GM12878 (cell line): ENCODE results near the gene PRX. TPM values are rescaled to one million over a fixed set of nuclear protein-coding genes. Genes with fewer than 3 reads are reported as not detected.

Experiments used
- ATAC-seq: fragments of 200-7000 bp; cut with Tn5 transposase; 3 replicates; pipeline ENCODE4 v1.9.1; 2020; ENCODE audit warnings: mild to moderate bottlenecking, moderate library complexity
- BruUV-seq: library from RNA; stranded (reverse); fragments of 400-500 nt; replicated peaks from 2 replicates; lab custom pipeline; 2021; lab: Mats Ljungman, UMichigan
- CTCF ChIA-PET: fragments of 300-600 bp; sonication (Branson Sonifier 250); formaldehyde crosslinking; extraction: SDS; loops from one replicate; lab custom pipeline; 2021; ENCODE audit warnings: inconsistent platforms; lab: Yijun Ruan, JAX
- POLR2A ChIA-PET: fragments of 350-600 bp; formaldehyde crosslinking; extraction: SDS; loops from one replicate; lab custom pipeline; 2021; ENCODE audit warnings: inconsistent platforms; lab: Charles Lee
- RAD21 ChIA-PET: fragments of 300-600 bp; sonication (Branson Sonifier 250); formaldehyde crosslinking; loops from one replicate; lab custom pipeline; 2023; ENCODE audit warnings: antibody characterized with exemption; ENCODE audit not compliant: unreplicated experiment; lab: Charles Lee
- SMC1A ChIA-PET: fragments of 300-600 bp; sonication (Branson Sonifier 250); formaldehyde crosslinking; loops from one replicate; lab custom pipeline; 2023; ENCODE audit not compliant: unreplicated experiment, uncharacterized antibody; lab: Charles Lee
- DNase-seq: peaks from one replicate; pipeline ENCODE4 v3.0.0-alpha.2; 2011; ENCODE audit warnings: low read depth, low spot score
- FAIRE-seq: peaks from 3 replicates; lab custom pipeline; 2011; peaks lifted over from hg19 to GRCh38; lab: Jason Lieb, UNC
- H2AFZ ChIP-seq: 2 replicates; pipeline ENCODE4 v1.6.0; 2011; ENCODE audit warnings: low read depth, low read length, control low read depth; ENCODE audit not compliant: control insufficient read depth
- H3K27ac ChIP-seq: 2 replicates; pipeline ENCODE4 v1.5.1; 2011; ENCODE audit warnings: control low read depth; ENCODE audit not compliant: control insufficient read depth, insufficient read depth
- H3K27me3 ChIP-seq, 2 experiments: replicated peaks in 1 of 2; 2 replicates each; pipeline versions ENCODE4 v1.6.0 to v1.6.1; 2011; ENCODE audit warnings: low read length in 1 of 2; ENCODE audit not compliant: control insufficient read depth in 2 of 2, insufficient read depth in 2 of 2
- H3K36me3 ChIP-seq, 2 experiments: 2 replicates each; pipeline ENCODE4 v1.5.1; 2011; ENCODE audit warnings: low read length in 1 of 2; ENCODE audit not compliant: control insufficient read depth in 2 of 2, insufficient read depth in 2 of 2
- H3K4me1 ChIP-seq: 2 replicates; pipeline ENCODE4 v1.6.1; 2011; ENCODE audit warnings: mild to moderate bottlenecking, low read length, moderate library complexity, mixed read lengths; ENCODE audit not compliant: control insufficient read depth, insufficient read depth
- H3K4me2 ChIP-seq: 2 replicates; pipeline ENCODE4 v1.6.0; 2011; ENCODE audit warnings: control low read depth; ENCODE audit not compliant: control insufficient read depth, insufficient read depth
- H3K4me3 ChIP-seq: fragments of 200-600 bp; sonication (generic); 2 replicates; pipeline ENCODE4 v1.5.1; 2016
- H3K79me2 ChIP-seq: 2 replicates; pipeline ENCODE4 v1.6.0; 2011; ENCODE audit warnings: low read length; ENCODE audit not compliant: control insufficient read depth, insufficient read depth
- H3K9ac ChIP-seq: 2 replicates; pipeline ENCODE4 v1.8.0; 2011; ENCODE audit warnings: low read length, control low read depth, mixed read lengths; ENCODE audit not compliant: control insufficient read depth, insufficient read depth
- H3K9me3 ChIP-seq: replicated peaks from 3 replicates; pipeline ENCODE4 v1.5.1; 2011; ENCODE audit warnings: mild to moderate bottlenecking, low read length; ENCODE audit not compliant: control insufficient read depth, insufficient read depth
- H4K20me1 ChIP-seq: 2 replicates; pipeline ENCODE4 v1.6.0; 2011; ENCODE audit not compliant: control insufficient read depth, insufficient read depth
- BCL11A ChIP-seq: IDR thresholded peaks from 2 replicates; pipeline ENCODE4 v1.6.1; 2011; ENCODE audit warnings: low read depth, low read length
- EED ChIP-seq: sonication (generic); IDR thresholded peaks from 2 replicates; pipeline ENCODE4 v1.6.1; 2016; ENCODE audit warnings: antibody characterized with exemption, low read depth
- HDAC2 ChIP-seq: fragments of 200-600 bp; sonication (generic); IDR thresholded peaks from 2 replicates; pipeline ENCODE4 v1.6.1; 2017
- MXI1 ChIP-seq: fragments of 150-350 bp; IDR thresholded peaks from 2 replicates; pipeline ENCODE4 v1.6.1; 2011; ENCODE audit warnings: low read depth, mild to moderate bottlenecking, inconsistent platforms, low read length, improper control_type of control experiment
- NR2F1 ChIP-seq: fragments of 450-650 bp; conservative IDR thresholded peaks from 2 replicates; pipeline ENCODE4 v1.6.1; 2017; ENCODE audit warnings: mild to moderate bottlenecking
- RUNX3 ChIP-seq: IDR thresholded peaks from 2 replicates; pipeline ENCODE4 v1.6.1; 2012; ENCODE audit warnings: low read length, inconsistent platforms
- STAT3 ChIP-seq: IDR thresholded peaks from 2 replicates; pipeline ENCODE4 v1.6.1; 2011; ENCODE audit warnings: low read depth, low read length, improper control_type of control experiment
- WGBS: methylation state at CpG from one replicate; pipeline ENCODE4 v1.1.6; 2016; ENCODE audit warnings: low lambda C conversion rate; ENCODE audit not compliant: insufficient replicate concordance, insufficient coverage; ENCODE audit errors: missing lambda C conversion rate; 5-methylcytosine and 5-hydroxymethylcytosine counted together
- in situ Hi-C: fragments of 300-500 bp; cut with MboI; formaldehyde crosslinking; loops from 9 replicates; pipeline ENCODE4 v1.14.3; 2018; ENCODE audit warnings: mixed read lengths
- intact Hi-C: fragments of 100-400 bp; cut with micrococcal nuclease; formaldehyde crosslinking; loops from one replicate; pipeline ENCODE4 v1.14.2; 2022; ENCODE audit not compliant: unreplicated experiment
- polyA plus RNA-seq, 11 experiments: library from polyadenylated mRNA; depleted of rRNA in 4 of 11; unstranded in 6 of 11; stranded (reverse) in 5 of 11; fragments of >200 nt; fragmentation: Nextera tagmentation in 4 of 11; fragmentation: Illumina TruSeq in 1 of 11; extraction: Ambion mirVana in 4 of 11; extraction: Trizol in 1 of 11; gene quantifications; 1 replicate in 1 of 11; 2 replicates in 10 of 11; pipeline versions ENCODE4 v1.2.1 to v1.2.3, GENCODE V29; 2011 to 2016; ENCODE audit warnings: inconsistent platforms in 2 of 11, missing spikeins in 2 of 11, low read depth in 1 of 11
- total RNA-seq, 4 experiments: library from RNA; depleted of rRNA in 3 of 4; stranded (reverse); fragments of >200 nt in 3 of 4; fragmentation: Illumina TruSeq in 1 of 4; extraction: Trizol in 1 of 4; gene quantifications; 2 replicates each; pipeline versions ENCODE4 v1.2.1 to v1.2.3, GENCODE V29; 2013 to 2021
- TF ChIP-seq, protein P1 (sequence below): IDR thresholded peaks from 2 replicates; pipeline ENCODE4 v1.6.1; 2012; ENCODE audit warnings: low read depth, low read length, improper control_type of control experiment
- TF ChIP-seq, protein P2 (sequence below): IDR thresholded peaks from 2 replicates; pipeline ENCODE4 v1.6.1; 2012; ENCODE audit warnings: mild to moderate bottlenecking, low read depth, low read length
- TF ChIP-seq, protein P3 (sequence below): fragments of 450-650 bp; formaldehyde crosslinking; IDR thresholded peaks from 2 replicates; pipeline ENCODE4 v1.4.0; 2020; ENCODE audit warnings: mild to moderate bottlenecking, moderate library complexity
- TF ChIP-seq, protein P4 (sequence below): IDR thresholded peaks from 2 replicates; pipeline ENCODE4 v1.6.1; 2011; ENCODE audit warnings: low read depth, low read length, improper control_type of control experiment, borderline replicate concordance
- TF ChIP-seq, protein P5 (sequence below): fragments of 450-650 bp; IDR thresholded peaks from 2 replicates; pipeline ENCODE4 v1.6.1; 2017; ENCODE audit warnings: mild to moderate bottlenecking

Gene PRX
- total and polyA plus RNA-seq, 10 of the 15 experiments (the other 5 are each of a cell fraction or from before 2014, with no cell fraction given) = 0.02 to 1.4 (median 0.54) TPM; not detected in 1

DNA sequence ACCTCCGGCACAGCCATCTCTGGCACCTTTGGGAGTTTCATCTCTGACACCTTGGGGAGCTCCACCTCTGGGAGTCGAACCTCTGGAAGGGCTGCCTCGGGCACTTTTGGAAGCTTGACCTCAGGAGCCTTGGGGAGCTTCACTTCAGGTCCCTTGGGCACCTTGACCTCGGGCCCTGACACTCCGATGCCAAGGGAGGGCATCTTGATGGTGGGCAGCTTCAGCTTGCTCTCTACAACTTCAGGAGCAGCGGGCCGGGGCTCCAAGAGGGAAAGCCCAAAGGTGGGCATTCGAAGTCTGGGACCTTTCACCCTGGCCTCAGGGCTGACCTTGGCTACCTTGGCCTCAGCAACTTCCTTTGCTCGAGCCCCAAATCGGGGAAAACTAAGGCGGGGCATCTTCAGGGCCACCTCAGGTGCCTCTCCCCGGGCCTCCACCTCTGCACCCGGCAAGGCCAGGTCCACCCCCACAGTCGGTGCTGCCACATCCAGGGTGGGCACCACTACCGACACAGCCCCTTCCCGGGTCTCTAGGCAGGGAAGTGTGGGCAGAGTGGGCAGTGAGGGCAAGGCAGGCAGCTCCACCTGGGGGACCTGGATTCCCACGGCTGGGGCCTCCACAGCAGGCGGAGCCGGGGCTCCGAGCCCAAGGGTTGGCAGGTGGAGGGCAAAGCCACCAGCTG, 16.2 kb downstream of the PRX start (continued):
- no peak for TF ChIP-seq NR2F1
- no peak for TF ChIP-seq MXI1
- TF ChIP-seq EED = no peak
- TF ChIP-seq RUNX3 = no peak
- TF ChIP-seq, protein P1, sequence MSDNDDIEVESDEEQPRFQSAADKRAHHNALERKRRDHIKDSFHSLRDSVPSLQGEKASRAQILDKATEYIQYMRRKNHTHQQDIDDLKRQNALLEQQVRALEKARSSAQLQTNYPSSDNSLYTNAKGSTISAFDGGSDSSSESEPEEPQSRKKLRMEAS = no peak

DNA sequence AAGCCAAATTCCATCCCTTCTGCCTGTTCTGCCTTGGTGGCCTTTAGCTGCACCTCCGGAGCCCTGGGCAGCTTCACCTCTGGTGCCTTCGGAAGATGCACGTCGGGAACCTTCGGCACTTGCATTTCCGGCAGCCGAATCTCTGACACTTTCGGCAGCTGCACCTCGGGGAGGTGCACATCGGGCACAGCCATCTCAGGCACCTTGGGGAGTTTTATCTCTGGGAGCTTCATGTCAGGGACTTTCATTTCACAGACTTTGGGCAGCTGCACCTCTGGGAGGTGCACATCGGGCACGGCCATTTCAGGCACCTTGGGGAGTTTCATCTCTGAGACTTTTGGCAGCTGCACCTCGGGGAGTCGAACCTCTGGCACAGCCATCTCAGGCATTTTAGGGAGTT, 17.2 kb downstream of the PRX start:
- no peak for ATAC-seq
- TF ChIP-seq, protein P2, sequence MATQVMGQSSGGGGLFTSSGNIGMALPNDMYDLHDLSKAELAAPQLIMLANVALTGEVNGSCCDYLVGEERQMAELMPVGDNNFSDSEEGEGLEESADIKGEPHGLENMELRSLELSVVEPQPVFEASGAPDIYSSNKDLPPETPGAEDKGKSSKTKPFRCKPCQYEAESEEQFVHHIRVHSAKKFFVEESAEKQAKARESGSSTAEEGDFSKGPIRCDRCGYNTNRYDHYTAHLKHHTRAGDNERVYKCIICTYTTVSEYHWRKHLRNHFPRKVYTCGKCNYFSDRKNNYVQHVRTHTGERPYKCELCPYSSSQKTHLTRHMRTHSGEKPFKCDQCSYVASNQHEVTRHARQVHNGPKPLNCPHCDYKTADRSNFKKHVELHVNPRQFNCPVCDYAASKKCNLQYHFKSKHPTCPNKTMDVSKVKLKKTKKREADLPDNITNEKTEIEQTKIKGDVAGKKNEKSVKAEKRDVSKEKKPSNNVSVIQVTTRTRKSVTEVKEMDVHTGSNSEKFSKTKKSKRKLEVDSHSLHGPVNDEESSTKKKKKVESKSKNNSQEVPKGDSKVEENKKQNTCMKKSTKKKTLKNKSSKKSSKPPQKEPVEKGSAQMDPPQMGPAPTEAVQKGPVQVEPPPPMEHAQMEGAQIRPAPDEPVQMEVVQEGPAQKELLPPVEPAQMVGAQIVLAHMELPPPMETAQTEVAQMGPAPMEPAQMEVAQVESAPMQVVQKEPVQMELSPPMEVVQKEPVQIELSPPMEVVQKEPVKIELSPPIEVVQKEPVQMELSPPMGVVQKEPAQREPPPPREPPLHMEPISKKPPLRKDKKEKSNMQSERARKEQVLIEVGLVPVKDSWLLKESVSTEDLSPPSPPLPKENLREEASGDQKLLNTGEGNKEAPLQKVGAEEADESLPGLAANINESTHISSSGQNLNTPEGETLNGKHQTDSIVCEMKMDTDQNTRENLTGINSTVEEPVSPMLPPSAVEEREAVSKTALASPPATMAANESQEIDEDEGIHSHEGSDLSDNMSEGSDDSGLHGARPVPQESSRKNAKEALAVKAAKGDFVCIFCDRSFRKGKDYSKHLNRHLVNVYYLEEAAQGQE = no peak
- TF ChIP-seq, protein P3, sequence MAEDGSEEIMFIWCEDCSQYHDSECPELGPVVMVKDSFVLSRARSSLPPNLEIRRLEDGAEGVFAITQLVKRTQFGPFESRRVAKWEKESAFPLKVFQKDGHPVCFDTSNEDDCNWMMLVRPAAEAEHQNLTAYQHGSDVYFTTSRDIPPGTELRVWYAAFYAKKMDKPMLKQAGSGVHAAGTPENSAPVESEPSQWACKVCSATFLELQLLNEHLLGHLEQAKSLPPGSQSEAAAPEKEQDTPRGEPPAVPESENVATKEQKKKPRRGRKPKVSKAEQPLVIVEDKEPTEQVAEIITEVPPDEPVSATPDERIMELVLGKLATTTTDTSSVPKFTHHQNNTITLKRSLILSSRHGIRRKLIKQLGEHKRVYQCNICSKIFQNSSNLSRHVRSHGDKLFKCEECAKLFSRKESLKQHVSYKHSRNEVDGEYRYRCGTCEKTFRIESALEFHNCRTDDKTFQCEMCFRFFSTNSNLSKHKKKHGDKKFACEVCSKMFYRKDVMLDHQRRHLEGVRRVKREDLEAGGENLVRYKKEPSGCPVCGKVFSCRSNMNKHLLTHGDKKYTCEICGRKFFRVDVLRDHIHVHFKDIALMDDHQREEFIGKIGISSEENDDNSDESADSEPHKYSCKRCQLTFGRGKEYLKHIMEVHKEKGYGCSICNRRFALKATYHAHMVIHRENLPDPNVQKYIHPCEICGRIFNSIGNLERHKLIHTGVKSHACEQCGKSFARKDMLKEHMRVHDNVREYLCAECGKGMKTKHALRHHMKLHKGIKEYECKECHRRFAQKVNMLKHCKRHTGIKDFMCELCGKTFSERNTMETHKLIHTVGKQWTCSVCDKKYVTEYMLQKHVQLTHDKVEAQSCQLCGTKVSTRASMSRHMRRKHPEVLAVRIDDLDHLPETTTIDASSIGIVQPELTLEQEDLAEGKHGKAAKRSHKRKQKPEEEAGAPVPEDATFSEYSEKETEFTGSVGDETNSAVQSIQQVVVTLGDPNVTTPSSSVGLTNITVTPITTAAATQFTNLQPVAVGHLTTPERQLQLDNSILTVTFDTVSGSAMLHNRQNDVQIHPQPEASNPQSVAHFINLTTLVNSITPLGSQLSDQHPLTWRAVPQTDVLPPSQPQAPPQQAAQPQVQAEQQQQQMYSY (CRISPR knock-in tag) = no peak
- TF ChIP-seq, protein P4, sequence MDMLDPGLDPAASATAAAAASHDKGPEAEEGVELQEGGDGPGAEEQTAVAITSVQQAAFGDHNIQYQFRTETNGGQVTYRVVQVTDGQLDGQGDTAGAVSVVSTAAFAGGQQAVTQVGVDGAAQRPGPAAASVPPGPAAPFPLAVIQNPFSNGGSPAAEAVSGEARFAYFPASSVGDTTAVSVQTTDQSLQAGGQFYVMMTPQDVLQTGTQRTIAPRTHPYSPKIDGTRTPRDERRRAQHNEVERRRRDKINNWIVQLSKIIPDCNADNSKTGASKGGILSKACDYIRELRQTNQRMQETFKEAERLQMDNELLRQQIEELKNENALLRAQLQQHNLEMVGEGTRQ = no peak
- TF ChIP-seq BCL11A = no peak
- TF ChIP-seq, protein P5, sequence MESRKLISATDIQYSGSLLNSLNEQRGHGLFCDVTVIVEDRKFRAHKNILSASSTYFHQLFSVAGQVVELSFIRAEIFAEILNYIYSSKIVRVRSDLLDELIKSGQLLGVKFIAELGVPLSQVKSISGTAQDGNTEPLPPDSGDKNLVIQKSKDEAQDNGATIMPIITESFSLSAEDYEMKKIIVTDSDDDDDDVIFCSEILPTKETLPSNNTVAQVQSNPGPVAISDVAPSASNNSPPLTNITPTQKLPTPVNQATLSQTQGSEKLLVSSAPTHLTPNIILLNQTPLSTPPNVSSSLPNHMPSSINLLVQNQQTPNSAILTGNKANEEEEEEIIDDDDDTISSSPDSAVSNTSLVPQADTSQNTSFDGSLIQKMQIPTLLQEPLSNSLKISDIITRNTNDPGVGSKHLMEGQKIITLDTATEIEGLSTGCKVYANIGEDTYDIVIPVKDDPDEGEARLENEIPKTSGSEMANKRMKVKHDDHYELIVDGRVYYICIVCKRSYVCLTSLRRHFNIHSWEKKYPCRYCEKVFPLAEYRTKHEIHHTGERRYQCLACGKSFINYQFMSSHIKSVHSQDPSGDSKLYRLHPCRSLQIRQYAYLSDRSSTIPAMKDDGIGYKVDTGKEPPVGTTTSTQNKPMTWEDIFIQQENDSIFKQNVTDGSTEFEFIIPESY = no peak
- no peak for TF ChIP-seq STAT3
- TF ChIP-seq HDAC2 = no peak

More for the DNA sequence above, 17.2 kb downstream of the PRX start:
- Histone ChIP-seq H3K4me2 (no peak overlapping the region), H4K20me1 (no peaks in the 10 kb centered on the region), H3K27ac (no peak overlapping the region), H2AFZ (no peak overlapping the region), H3K9me3 (no peaks in the 10 kb centered on the region), H3K27me3 (no peaks in the 10 kb centered on the region), H3K4me3 (no peak overlapping the region), H3K9ac (no peak overlapping the region), H3K36me3 (no peaks in the 10 kb centered on the region), H3K79me2 (no peaks in the 10 kb centered on the region), H3K4me1 (peaks cover 5% of the 10 kb centered on the region)
- RAD21 ChIA-PET = interaction anchor here (0.7 kb wide), 1 partner anchor 211 kb away, joined by 3 read pairs; no protein-coding TSS in a partner anchor
- intact Hi-C loops = no loop called here
- in situ Hi-C loops = no loop called here
- no TSS peak for BruUV-seq
- SMC1A ChIA-PET = interaction anchor here (0.9 to 1.4 kb wide), 3 partner anchors 24 to 59 kb away, joined by 3 to 4 read pairs (median 3); no protein-coding TSS in a partner anchor
- WGBS = 67% methylated on average over 14 of the region's 14 CpGs
- DNase-seq (no peak), FAIRE-seq (no peak)
- CTCF ChIA-PET = interaction anchor here (0.6 to 1.0 kb wide), 2 partner anchors 103 to 175 kb away, joined by 3 to 4 read pairs; no protein-coding TSS in a partner anchor
- POLR2A ChIA-PET = no interaction called here
